Erythroblast (primary cell): ENCODE results near the gene HNRNPC.
"Not testable (repeated sequence)": the region's sequence is repeated elsewhere in the genome, so short reads cannot be mapped to it uniquely, and the experiment has no call there.

ENCODE experiments used
- DNase-seq, 2 experiments: peaks; one replicate each; lab custom pipeline; 2025; lab: John Stamatoyannopoulos, UW
- GATA1 ChIP-seq: IDR thresholded peaks from 2 replicates; pipeline ENCODE4 v1.6.1; 2011; ENCODE audit warnings: low read depth, mild to moderate bottlenecking, control low read depth, low read length, moderate library complexity
- POLR2A ChIP-seq: IDR thresholded peaks from 2 replicates; pipeline ENCODE4 v1.6.1; 2011; ENCODE audit warnings: mild to moderate bottlenecking, low read length

HNRNPC gene

DNA sequence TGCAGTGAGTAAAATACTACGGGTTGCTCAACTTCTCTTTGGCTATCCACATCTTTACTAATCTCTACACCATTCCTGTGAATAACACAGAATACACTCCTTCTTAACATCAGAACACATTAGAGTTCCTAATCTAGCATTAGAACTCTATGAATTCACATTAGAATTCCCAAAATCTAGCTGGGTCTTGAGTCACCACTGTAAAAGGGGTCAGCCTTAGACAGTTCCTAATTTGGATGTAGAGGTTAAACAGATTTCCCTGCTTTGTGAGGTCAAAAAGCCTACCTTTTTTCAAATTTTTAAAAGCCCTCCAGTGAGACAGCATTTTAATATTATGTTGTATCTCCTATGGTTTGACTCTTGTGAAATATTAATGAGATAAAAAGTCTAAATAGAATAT is 7.4 kb downstream of the HNRNPC start:
- TF ChIP-seq GATA1: no peak
- no peak for TF ChIP-seq POLR2A
- DNase-seq: no peak

DNA sequence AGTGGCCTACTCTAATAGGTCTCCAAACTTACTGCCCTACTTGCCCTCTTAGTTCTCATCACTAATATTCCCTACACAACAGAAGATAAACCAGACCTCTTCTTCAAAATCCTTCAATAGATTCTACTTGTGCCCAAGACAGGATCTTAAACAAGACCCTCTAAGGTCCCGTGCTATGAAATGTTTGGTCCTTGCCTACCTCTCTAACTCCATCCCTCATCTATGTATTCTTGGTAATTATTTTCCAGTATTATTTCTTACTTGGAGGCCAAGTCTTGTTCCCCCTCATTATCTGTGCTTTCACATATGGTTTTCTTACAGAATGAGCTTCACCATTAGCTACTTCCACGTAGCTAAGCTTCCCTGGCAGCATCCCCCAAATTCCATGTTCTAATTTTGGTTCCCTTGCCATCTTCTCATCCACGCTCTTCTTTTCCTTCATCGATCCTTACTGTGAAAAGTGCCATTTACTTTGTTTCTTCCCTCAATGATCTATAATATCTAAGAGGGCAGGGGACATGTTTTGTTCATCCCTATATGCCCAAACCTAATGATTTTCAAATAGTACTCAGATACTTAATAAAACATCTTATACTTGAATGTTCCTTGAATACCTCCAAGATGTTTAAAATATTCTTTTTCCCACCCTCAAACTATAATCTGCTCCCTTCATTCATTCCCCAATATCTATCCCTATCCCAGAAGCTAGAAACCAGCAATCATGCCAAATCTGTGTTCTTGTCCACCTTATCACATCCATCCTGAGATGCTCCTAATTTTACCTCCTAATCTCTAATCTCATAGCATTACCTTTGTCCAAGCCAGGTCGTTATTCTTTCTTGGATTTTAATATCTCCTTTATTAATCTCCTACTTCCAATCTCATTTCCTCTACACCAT is 10.1 kb downstream of the HNRNPC start:
- DNase-seq: no peak
- no peak for TF ChIP-seq POLR2A
- TF ChIP-seq GATA1: no peak

DNA sequence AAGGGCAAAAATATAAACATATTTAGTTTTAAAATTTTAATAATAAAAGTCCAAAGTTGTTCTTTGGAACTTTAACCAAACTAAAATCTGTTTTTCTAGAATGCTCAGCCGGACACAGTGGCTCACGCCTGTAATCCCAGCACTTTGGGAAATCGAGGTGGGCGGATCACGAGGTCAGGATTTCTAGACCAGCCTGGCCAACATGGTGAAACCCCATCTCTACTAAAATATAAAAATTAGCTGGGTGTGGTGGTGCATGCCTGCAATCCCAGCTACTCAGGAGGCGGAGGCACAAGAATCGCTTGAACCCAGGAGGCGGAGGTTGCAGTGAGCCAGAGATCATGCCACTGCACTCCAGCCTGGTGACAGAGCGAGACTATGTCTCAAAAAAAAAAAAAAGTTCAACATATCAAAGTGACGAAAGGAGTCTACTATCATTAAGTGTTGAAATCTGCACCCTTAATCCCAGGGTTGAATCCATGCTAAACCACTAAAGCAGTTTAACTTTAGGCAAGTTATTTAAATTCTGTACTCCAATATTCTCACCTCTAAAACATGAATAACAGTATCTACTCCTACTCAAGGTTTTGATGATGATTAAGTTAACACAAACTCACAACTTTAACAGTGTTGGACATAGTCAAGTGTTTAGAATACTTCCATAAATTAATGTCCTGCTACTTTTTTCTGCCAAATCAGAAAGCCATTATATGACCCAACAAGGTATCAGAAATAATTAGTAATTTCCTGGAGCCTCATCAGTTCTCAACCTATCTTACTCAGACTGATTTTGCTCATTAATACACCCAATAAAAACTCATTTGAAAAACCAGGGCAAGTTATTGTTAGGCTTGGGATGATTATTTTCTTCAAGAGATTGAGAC is 11.0 kb downstream of the HNRNPC start:
- DNase-seq: no peak
- TF ChIP-seq POLR2A: no peak
- no peak for TF ChIP-seq GATA1

DNA sequence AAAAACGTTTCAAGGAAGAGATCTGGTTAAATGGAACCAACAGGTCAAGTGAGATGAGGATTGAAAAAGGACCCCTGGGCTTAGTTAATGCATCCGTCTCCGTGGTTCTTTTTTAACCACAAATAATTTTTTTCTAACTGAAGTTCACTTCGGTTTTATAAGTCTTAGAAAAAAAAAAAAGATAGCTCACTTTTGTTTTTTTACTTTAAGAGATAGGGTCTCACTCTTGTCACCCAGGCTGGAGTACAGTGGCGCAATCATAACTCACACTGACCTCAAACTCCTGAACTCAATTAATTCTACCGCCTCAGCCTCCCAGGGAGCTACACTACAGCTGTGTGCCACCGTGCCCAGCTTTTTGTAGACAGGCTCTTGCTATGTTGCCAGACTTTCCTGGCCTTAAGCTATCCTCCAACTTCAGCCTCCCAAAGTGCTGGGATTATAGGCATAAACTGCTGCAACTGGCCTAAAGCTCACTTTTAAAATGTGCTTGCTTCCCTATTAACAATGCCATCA is 11.8 kb downstream of the HNRNPC start:
- no peak for TF ChIP-seq POLR2A
- TF ChIP-seq GATA1: no peak
- no peak for DNase-seq

DNA sequence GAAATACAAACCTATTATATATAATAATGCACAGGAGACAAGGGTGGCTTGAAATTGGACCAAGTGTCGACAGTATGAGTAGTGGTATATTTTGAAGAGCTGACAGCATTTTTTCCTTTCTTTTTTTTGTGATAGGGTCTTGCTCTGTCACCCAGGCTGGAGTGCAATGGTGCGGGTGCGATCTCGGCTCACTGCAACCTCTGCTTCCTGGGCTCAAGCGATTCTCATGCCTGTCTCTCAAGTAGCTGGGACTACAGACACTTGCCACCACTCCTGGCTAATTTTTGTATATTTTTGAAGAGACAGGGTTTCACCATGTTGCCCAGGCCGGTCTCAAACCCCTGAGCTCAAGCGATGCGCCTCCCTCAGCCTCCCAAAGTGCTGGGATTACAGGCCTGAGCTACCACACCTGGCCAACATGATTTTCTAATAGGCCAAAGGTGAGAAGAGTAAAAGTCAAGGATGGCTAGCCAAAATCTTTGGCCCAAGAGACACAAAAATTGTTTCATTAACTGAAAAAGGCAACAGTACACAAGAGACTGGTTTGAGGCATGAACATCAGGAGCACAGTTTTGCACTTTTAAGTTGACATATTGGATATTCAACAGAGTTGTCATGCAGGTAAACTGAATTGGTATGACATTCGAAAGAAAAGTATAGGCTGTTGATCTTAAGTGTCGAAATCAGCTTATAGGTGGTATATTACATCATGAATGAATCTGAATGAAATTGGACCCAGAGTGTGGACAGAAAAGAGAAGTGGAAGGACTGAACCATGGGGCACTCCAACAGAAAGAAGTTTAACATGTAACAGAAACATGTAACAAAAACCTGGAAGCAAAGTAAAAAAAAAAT is 12.5 kb downstream of the HNRNPC start:
- TF ChIP-seq POLR2A (no peak), GATA1 (no peak)
- no peak for DNase-seq

DNA sequence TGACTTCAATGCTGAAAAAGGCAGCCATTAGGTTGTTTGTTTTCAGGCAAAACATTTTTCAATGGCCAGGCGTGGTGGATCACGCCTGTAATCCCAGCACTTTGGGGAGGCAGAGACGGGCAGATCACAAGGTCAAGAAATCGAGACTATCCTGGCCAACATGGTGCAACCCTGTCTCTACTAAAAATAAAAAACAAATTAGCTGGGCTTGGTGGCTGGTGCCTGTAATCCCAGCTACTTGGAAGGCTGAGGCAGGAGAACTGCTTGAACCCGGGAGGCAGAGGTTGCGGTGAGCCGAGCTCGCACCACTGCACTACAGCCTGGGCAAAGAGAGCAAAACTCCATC is 13.2 kb downstream of the HNRNPC start:
- DNase-seq: not testable (repeated sequence)

DNA sequence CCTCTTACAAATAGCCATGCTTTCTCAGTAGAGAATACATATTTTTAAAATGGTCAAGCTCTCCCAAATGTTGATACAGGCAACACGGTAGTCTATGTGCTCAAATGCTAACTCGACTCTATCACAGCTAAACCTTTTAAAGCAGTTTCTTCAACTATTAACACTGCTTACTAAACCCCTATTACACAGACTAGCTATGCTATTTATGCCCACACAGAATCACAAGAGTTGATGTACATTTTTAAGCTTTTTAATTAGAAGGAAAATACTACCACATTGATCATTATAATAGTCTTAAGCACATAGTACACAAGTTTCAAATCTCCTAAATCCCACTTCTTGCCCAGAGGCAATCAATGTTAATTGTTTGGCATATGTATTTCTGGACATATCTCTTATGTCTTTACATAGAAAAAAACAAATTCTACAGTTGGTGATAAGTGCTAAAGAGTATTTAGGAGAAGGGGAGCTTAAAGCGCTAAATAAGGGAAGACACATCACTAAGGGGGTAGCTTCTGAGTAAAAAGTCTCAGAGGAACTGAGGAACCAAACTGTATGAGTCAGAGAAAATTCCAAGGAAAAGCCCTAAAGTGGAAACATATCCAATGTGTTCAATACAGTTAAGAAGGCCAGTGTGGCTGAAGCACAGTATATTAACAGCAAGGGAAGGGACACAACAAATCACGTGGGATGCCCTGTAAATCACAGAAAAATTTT is 13.7 kb downstream of the HNRNPC start:
- DNase-seq: no peak
- TF ChIP-seq GATA1: no peak
- no peak for TF ChIP-seq POLR2A

DNA sequence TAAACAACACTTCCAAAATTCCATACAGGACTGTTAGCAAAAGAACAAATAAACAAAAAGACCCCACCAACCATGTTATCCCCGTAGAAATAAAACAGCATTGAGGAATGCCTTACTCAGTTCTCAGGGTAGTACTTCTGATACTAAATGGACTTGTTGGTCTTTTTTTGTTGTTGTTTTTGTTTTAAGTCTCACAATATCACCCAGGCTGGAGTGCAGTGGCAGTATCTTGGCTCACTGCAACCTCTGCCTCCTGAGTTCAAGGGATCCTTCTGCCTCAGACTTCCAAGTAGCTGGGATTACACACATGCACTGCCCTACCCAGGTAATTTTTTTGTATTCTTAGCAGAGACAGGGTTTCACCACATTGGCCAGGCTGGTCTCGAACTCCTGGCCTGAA is 17.1 kb downstream of the HNRNPC start:
- no peak for DNase-seq
- no peak for TF ChIP-seq POLR2A
- TF ChIP-seq GATA1: no peak

DNA sequence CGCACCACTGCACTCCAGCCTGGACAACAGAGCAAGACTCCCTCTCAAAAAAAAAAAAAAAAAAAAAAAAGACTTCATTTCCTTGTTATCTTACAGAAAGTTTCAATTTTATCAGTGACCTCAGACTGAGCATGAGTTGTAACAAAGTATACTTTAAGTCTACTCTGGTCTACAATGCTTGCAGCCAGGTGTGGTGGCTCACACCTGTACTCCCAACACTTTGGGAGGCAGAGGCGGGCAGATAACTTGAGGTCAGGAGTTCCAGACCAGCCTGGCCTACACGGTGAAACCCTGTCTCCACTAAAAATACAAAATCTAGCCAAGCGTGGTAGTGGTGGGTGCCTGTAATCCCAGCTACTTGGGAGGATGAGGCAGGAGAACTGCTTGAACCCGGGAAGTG is 18.0 kb downstream of the HNRNPC start:
- DNase-seq: no peak
- TF ChIP-seq POLR2A: no peak
- TF ChIP-seq GATA1: no peak

DNA sequence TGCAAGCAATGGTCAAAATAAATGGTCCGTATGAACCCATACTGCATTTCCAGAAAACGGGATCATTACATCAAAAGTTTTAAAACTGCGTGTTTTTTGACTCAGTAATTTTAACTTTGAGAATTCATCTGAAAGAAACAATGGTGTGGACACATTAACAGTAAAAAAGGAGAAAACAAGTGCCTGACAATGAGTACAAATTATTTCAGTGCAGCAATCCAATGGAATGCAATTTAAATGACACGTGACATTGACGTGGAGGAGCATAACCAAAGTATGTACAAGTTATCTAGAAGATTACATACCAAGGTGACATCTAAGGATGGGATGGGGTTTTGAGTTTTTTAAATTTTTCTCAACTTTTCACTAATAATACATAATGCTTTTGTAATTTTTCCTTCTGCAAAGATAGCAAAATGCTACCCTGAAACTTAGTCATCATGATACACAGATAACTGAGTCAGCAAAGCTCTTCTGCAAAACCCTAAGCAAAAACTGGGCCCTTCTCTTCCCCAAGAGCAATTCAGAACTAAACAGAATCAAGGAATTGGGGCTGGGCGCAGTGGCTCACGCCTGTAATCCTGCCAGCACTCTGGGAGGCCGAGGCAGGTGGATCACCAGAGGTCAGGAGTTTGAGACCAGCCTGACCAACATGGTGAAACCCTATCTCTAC is 20.4 kb downstream of the HNRNPC start:
- peak; percentile 11 to 52 for DNase-seq
- TF ChIP-seq GATA1 (no peak), POLR2A (no peak)

DNA sequence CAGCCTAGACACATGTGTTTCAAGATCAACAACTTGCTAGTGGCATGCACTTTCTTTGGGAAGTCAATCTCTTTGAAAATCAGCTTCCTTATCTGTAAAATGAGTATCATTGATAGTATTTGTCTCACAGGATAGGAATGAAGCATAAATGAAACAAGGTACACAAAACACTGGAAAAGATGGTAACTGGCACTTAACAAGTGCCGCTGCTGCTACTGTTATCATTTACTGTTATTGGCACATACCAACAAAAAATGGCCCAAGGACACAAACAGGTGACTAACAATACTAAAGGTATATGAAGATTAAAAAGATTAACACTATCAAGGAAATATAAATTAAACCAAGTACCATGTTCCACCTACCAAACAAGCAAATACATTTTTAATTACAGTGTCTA is 20.9 kb downstream of the HNRNPC start:
- DNase-seq: no peak
- TF ChIP-seq POLR2A (no peak), GATA1 (no peak)

DNA sequence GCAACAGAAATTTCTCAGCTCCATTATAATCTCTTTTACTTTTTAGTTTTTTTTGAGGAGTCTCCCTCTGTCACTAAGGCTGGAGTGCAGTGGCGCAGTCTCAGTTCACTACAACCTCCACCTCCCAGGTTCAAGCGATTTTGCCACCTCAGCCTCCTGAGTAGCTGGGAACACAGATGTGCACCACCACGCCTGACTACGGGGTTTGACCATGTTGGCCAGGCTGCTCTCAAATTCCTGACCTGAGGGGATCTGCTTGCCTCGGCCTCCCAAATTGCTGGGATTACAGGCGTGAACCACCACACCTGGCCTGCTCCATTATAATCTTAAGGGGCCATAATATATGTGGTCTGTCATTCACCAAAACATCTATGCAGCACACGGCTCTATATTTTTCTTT is 23.4 kb downstream of the HNRNPC start:
- no peak for DNase-seq
- TF ChIP-seq GATA1 (no peak), POLR2A (no peak)
